ENCODE data around the gene EIF2B2.
"Not testable (repeated sequence)": the region's sequence is repeated elsewhere in the genome, so short reads cannot be mapped to it uniquely, and the experiment has no call there.

The EIF2B2 gene

DNA sequence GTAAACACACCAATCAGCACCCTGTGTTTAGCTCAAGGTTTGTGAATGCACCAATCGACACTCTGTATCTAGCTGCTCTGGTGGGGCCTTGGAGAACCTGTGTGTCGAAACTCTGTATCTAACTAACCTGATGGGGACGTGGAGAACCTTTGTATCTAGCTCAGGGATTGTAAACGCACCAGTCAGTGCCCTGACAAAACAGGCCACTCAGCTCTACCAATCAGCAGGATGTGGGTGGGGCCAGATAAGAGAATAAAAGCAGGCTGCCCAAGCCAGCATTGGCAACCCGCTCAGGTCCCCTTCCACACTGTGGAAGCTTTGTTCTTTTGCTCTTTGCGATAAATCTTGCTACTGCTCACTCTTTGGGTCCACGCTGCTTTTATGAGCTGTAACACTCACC, 6.9 kb upstream of the EIF2B2 start:
- DNase-seq = not testable (repeated sequence)

DNA sequence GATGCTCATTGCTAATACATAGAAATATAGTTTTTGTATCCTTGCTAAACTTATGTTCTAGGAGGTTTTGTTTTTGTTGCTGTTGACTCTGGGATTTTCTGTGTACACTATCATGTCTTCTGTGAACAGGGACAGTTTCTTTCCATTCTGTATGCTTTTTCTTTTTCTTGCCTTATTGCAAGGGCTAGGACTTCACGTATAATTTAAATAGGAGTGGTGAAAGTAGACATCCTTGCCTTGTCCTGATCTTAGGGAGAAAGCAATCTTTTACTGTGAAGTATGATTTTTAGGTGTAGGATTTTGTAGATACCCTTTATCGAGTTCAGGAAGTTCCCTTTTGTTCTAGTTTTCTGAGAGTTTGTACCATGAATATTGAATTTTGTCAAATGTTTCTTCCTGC, 1.5 kb upstream of the EIF2B2 start:
- no peak for DNase-seq

DNA sequence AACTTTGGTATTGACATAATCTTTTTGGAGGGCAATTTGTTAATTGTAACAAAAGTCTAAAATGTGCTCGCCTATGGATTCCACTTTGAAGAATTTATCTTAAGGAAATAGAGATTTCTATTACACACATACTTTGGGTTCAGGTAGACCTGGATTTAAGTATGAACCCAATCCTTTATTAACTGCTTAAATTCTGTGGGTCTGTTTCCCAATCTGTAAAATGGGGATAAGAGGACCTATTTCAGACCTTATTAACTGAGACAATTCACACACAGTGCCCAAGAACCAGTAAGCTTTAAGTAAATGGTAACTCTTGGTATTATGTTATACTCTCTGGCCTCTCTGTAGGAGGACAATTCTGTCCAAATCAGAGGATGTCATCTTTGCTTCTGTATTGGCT, 822 bp upstream of the EIF2B2 start:
- DNase-seq = no peak

GRCh38 chr14:75003250-75004027, 718 bp downstream of the EIF2B2 start:
- peak in 1 of 2 experiments; percentile 6 for DNase-seq

DNA sequence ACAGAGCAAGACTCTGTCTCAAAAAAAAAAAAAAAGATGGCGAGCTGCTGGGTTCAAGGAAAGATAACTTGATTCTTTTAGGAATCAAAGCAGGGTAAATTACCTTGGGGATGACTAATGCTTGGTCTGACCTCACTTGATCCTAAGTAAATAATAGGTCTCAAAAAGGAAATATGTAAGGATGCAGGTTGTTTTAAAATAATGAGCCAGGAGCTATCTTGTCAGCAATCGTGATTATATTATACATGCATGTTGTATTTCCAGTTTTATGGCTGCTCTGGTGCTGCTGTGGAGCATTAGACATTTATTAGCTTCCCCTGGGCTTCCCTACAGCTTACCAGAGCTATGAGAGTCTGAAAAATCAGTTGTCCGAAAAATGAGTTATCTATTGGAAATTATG, 2.6 kb downstream of the EIF2B2 start:
- DNase-seq = no peak

DNA sequence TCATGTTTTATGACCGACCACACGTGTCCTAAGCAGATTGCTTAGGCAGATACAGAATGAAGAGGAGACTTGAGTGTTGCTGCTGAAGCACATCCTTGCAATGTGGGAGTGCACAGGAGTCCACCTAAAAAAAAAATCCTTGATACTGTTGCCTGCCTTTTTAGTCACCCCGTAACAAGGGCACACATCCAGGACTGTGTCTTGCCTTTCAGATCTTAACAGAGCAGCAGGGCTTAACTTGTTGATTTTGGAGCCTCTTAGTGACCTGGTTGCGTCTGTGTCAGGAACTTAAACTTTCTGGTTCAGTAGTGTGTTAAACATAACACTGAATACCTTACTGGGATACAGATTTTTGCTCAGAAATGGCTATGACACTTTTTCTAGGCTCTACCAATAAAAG, 6.5 kb downstream of the EIF2B2 start:
- DNase-seq = no peak

GRCh38 chr14:75010472-75011093, 7.9 kb downstream of the EIF2B2 start:
- no peak for DNase-seq

GRCh38 chr14:75011356-75011994, 8.8 kb downstream of the EIF2B2 start:
- no peak for DNase-seq

- no peak for DNase-seq
These were observed 10.6 kb downstream of the EIF2B2 start for GRCh38 chr14:75013290-75013689.

- DNase-seq = no peak
These were observed 12.8 kb downstream of the EIF2B2 start for GRCh38 chr14:75015496-75015895.

DNA sequence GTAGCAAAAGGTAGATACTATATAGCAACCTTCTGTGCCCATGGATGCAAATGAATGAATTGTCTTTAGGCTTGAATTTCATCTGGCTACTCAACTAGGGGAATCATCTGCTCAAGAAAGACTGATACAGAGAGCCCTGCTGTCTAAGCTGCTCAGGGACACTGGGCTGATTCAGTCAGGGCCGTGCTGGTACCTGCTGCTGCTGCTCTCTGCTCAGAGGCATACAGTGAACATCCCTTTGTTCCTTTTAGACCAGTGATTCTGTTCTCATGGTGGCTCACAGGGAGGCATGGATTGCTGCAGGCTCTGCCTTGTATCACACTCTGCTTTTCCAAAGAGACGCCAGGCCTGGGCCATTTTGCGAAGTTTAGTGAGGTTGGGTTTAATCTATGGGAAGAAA, 14.1 kb downstream of the EIF2B2 start:
- DNase-seq = no peak

DNA sequence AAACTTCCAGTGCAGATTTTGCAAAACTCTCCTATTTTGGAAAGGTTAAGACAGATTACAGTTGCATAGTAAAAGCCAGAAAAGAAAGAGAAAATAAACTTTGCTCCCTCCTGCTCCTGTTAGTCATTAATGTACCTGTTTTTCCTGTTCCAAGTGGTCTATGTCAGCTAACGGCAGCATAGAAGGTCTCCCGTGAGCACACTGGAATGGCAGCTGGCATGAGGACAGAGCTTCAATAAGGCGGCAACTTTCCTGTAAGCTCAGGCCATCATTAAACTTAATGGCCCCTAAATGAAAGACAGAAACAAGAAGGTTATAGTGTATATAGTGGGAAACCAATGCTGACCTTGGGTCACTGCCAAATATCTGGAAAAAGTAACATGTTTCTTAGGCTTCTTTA, 16.0 kb downstream of the EIF2B2 start:
- no peak for DNase-seq

DNA sequence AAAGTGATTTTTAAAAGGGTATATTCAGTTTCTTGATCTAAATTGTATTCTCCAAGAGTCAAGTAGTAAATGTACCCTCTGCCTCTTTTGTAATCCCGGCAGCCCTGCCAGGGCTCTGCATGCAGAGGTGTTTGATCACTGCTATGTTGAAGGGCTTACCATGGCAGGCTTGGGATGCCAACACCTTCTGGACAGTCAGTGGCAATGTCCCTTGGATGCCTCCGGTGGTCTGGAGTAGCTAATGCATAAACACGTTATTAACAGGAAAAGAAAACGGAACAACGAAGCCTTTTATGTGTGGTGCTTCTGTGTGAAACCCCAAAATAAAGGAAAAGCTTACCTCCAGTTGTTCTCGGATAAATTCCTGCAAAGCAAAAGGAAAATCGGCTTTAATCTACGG, 19.9 kb downstream of the EIF2B2 start:
- no peak for DNase-seq

DNA sequence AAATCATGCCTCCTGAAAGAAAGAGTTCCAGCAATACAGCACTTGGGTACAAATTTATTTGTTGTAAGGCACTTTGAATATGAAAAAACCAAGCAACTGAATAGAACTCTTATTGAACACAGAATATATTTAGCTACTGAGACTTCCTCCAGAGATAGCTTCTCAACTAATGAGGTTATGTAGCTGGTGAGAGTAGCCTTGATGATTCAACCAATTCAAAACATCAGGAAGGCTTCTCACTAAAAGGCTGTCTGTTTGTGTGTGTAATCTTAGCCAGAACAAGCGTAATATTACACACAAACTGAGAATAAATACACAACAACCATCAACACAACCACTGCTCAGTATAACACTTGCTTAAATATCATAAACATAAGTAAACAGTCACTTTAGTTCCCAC, 20.4 kb downstream of the EIF2B2 start:
- no peak for DNase-seq

GRCh38 chr14:75025082-75025481, 22.4 kb downstream of the EIF2B2 start:
- DNase-seq = no peak

DNA sequence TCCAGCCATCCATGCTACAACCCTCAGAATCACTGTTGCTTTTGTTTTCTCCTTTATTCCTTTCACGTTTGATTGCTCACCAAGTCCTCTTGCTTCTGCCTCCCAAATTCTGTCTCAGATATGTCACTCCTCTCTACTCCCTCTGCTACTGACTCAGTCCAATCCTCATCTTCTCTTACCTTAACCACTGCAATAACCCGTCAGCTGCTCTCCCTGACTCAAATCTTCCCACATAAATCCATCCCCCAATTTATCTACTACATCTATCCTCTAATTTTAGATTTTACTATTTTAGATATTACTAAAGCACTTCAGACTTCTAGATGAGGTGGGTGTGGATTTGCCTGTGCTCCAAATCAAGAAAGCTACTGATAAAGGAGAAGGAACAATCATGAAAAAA, 23.2 kb downstream of the EIF2B2 start:
- no peak for DNase-seq

GRCh38 chr14:75030147-75030546, 27.4 kb downstream of the EIF2B2 start:
- no peak for DNase-seq

GRCh38 chr14:75032939-75033338, 30.2 kb downstream of the EIF2B2 start:
- DNase-seq = no peak

DNA sequence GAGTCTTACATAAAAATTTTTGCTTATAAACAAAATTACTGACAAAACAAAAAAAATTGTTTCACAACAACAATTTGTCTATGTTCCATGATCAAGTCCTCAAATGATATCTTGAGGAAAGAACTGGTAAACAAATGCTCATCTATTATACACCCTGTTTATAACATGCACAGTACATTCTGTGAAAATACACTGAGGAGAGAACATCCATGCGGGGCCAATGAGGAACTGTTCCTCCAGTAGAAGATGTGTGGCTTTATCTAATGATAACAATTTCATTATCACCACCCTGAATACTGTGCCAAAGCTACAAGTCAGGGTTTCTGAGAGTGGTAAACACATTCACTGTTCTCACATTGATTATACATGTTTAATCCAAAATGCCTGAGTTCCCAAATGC, 37.8 kb downstream of the EIF2B2 start:
- no peak for DNase-seq

- DNase-seq = no peak
These were observed 38.2 kb downstream of the EIF2B2 start for GRCh38 chr14:75040959-75041358.

DNA sequence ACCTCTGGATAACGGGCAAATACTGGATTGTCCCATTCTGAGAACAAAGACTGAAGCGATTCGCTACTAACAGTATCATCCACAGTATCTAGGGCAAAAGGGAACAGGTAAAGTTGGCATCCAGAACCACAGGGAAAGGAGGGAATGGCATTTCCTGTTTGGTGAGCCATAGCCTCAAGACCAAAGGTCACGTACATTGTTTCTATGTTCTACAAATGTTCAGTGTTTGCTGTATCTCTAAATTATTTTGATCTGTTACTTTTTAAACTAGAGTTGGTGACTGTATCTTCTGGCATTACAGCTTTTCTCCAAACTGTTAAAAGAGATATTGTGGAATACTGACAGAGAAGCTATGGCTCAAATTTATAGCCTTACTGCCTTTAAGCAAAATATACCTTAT, 38.9 kb downstream of the EIF2B2 start:
- no peak for DNase-seq

DNA sequence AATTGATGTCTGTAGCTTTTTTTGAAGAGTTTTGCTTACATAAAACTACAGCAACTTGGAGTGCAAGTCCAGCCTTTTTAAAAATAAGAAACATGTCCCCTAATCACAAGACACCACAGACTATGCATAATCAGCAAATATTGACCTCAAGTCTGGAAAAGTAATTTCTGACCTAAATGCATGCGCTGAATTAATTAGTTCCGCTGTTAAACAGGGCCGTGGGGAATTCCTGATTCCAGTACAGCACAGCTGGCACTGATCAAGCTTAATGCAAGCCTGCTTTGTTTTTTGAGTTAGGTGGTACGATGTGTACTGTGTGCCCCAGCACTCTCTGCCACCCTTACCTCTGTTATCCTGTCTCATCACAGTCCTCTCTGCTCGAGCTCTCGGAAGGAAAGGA, 39.3 kb downstream of the EIF2B2 start:
- no peak for DNase-seq

DNA sequence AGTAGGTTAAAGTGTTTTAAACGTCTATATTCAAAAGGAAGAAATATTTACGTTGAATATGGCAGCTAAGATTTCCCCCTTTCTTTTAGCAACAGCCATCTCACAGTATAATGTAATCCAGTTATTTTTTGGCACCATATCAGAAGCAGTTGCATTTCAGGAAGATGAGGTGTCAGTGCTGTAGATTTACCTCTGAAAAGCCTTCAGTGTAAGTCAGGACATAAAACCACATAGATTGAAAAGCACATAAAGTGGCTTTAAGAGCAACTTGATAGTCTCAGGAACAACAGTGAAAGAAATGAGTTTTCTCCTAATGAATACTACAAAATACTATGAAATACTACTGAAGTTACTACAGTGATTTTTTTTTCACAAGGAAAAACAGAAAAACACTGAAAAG, 41.6 kb downstream of the EIF2B2 start:
- no peak for DNase-seq

DNA sequence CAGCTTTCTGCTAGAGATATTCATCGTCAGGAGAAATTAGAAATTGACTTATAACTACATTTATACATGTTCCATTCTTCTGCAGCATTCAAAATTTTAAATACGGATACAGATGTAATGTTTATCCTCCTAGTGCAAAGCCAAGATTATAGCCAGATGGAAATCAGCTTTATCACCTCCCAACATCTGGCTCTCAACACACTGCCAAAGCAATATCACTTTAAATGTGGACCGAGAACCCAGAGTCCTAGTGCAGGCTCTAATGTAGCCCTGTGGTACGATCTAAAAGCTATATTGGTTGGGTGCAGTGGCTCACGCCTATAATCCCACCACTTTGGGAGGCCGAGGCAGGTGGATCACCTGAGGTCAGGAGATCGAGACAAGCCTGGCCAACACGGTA, 42.0 kb downstream of the EIF2B2 start:
- no peak for DNase-seq

All from NCI-H2081 (cell line).